Astrocyte (in vitro differentiated cells and primary cell): ENCODE results near the gene UCN2. TPM values are rescaled to one million over a fixed set of nuclear protein-coding genes. Genes with fewer than 3 reads are reported as not detected.

ENCODE experiments used
- DNase-seq: peaks from one replicate; pipeline ENCODE4 v3.0.0-alpha.2; 2010; ENCODE audit warnings: low read depth
- FAIRE-seq: peaks from 2 replicates; lab custom pipeline; 2011; peaks lifted over from hg19 to GRCh38; lab: Jason Lieb, UNC
- H2AFZ ChIP-seq: 2 replicates; pipeline ENCODE4 v1.6.0; 2012; ENCODE audit warnings: low read depth, low read length, inconsistent platforms
- H3K27ac ChIP-seq: 2 replicates; pipeline ENCODE4 v1.5.1; 2011; ENCODE audit warnings: low read depth, low read length, inconsistent platforms
- H3K27me3 ChIP-seq: 2 replicates; pipeline ENCODE4 v1.6.0; 2011; ENCODE audit warnings: low read length, inconsistent platforms; ENCODE audit not compliant: insufficient read depth
- H3K36me3 ChIP-seq: 2 replicates; pipeline ENCODE4 v1.5.1; 2011; ENCODE audit warnings: low read length, inconsistent platforms; ENCODE audit not compliant: insufficient read depth
- H3K4me1 ChIP-seq: 2 replicates; pipeline ENCODE4 v1.5.1; 2011; ENCODE audit warnings: low read length, inconsistent platforms; ENCODE audit not compliant: insufficient read depth
- H3K4me2 ChIP-seq: 2 replicates; pipeline ENCODE4 v1.6.0; 2012; ENCODE audit warnings: low read length, inconsistent platforms
- H3K4me3 ChIP-seq: 2 replicates; pipeline ENCODE4 v1.5.1; 2011; ENCODE audit warnings: low read depth, mild to moderate bottlenecking, low read length, inconsistent platforms; ENCODE audit not compliant: insufficient read depth
- H3K79me2 ChIP-seq: 2 replicates; pipeline ENCODE4 v1.6.0; 2012; ENCODE audit warnings: mild to moderate bottlenecking, low read length, inconsistent platforms; ENCODE audit not compliant: insufficient read depth
- H3K9ac ChIP-seq: 2 replicates; pipeline ENCODE4 v1.6.0; 2012; ENCODE audit warnings: mild to moderate bottlenecking, low read length, inconsistent platforms
- H3K9me3 ChIP-seq: 2 replicates; pipeline ENCODE4 v1.5.1; 2012; ENCODE audit warnings: low read depth, mild to moderate bottlenecking, low read length, inconsistent platforms; ENCODE audit not compliant: insufficient read depth
- H4K20me1 ChIP-seq: 2 replicates; pipeline ENCODE4 v1.6.0; 2012; ENCODE audit warnings: low read length, inconsistent platforms; ENCODE audit not compliant: insufficient read depth
- H3K27ac Mint-ChIP-seq: one replicate; pipeline ENCODE4 v1.8.0; 2021; ENCODE audit warnings: mild to moderate bottlenecking, mixed read lengths; ENCODE audit not compliant: unreplicated experiment
- H3K27me3 Mint-ChIP-seq: one replicate; pipeline ENCODE4 v1.8.0; 2021; ENCODE audit warnings: low read depth, mixed read lengths; ENCODE audit not compliant: unreplicated experiment
- H3K36me3 Mint-ChIP-seq: one replicate; pipeline ENCODE4 v1.8.0; 2021; ENCODE audit warnings: low read depth, mixed read lengths; ENCODE audit not compliant: unreplicated experiment
- H3K4me1 Mint-ChIP-seq: one replicate; pipeline ENCODE4 v1.8.0; 2021; ENCODE audit warnings: low read depth, mixed read lengths; ENCODE audit not compliant: unreplicated experiment
- H3K4me3 Mint-ChIP-seq: one replicate; pipeline ENCODE4 v1.8.0; 2021; ENCODE audit warnings: mild to moderate bottlenecking, moderate library complexity, mixed read lengths; ENCODE audit not compliant: unreplicated experiment
- H3K9me3 Mint-ChIP-seq: one replicate; pipeline ENCODE4 v1.8.0; 2021; ENCODE audit warnings: mild to moderate bottlenecking, mixed read lengths; ENCODE audit not compliant: unreplicated experiment
- EZH2 ChIP-seq: IDR thresholded peaks from 2 replicates; pipeline ENCODE4 v1.6.1; 2012; ENCODE audit warnings: mild to moderate bottlenecking, low read length, inconsistent platforms; ENCODE audit not compliant: insufficient read depth
- total RNA-seq: library from RNA; stranded (reverse); gene quantifications from 2 replicates; pipeline ENCODE4 v1.2.1, GENCODE V29; 2021
- TF ChIP-seq, protein P1 (sequence below): IDR thresholded peaks from 2 replicates; pipeline ENCODE4 v1.5.1; 2011; ENCODE audit warnings: low read depth, mild to moderate bottlenecking, inconsistent platforms, low read length, moderate library complexity; ENCODE audit not compliant: insufficient read depth

UCN2 gene
- total RNA-seq, 1 donor from 2014 or later: 3.3 TPM

GRCh38 chr3:48567090-48567489 lies 3.5 kb upstream of the UCN2 start:
- H3K27me3 ChIP-seq: no peaks in the 10 kb centered on the region
- H3K4me1 ChIP-seq: peaks cover 44% of the 10 kb centered on the region
- H3K4me1 Mint-ChIP-seq: peaks cover 15% of the 10 kb centered on the region
- H3K4me3 ChIP-seq: no peak overlapping the region
- no peak overlapping the region for H3K9ac ChIP-seq
- H3K27ac Mint-ChIP-seq: peak overlapping the region; percentile 69
- H3K4me3 Mint-ChIP-seq: no peak overlapping the region
- H3K36me3 Mint-ChIP-seq: peaks cover 20% of the 10 kb centered on the region
- H4K20me1 ChIP-seq: no peaks in the 10 kb centered on the region
- H3K9me3 ChIP-seq: no peaks in the 10 kb centered on the region
- H3K27me3 Mint-ChIP-seq: no peaks in the 10 kb centered on the region
- TF ChIP-seq EZH2: no peak
- TF ChIP-seq, protein P1, sequence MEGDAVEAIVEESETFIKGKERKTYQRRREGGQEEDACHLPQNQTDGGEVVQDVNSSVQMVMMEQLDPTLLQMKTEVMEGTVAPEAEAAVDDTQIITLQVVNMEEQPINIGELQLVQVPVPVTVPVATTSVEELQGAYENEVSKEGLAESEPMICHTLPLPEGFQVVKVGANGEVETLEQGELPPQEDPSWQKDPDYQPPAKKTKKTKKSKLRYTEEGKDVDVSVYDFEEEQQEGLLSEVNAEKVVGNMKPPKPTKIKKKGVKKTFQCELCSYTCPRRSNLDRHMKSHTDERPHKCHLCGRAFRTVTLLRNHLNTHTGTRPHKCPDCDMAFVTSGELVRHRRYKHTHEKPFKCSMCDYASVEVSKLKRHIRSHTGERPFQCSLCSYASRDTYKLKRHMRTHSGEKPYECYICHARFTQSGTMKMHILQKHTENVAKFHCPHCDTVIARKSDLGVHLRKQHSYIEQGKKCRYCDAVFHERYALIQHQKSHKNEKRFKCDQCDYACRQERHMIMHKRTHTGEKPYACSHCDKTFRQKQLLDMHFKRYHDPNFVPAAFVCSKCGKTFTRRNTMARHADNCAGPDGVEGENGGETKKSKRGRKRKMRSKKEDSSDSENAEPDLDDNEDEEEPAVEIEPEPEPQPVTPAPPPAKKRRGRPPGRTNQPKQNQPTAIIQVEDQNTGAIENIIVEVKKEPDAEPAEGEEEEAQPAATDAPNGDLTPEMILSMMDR: no peak
- no peak for FAIRE-seq
- no peak for DNase-seq
- H3K27ac ChIP-seq: no peak overlapping the region
- no peak overlapping the region for H2AFZ ChIP-seq
- H3K36me3 ChIP-seq: peaks cover 5% of the 10 kb centered on the region
- no peak overlapping the region for H3K4me2 ChIP-seq
- no peaks in the 10 kb centered on the region for H3K9me3 Mint-ChIP-seq
- no peaks in the 10 kb centered on the region for H3K79me2 ChIP-seq

GRCh38 chr3:48566401-48566760 lies 2.8 kb upstream of the UCN2 start:
- Mint-ChIP-seq H3K36me3 (peaks cover 19% of the 10 kb centered on the region), H3K4me3 (no peak overlapping the region), H3K27me3 (no peaks in the 10 kb centered on the region), H3K27ac (no peak overlapping the region), H3K4me1 (peaks cover 16% of the 10 kb centered on the region), H3K9me3 (no peaks in the 10 kb centered on the region)
- no peak for TF ChIP-seq EZH2
- TF ChIP-seq, protein P1: no peak
- no peak for DNase-seq
- FAIRE-seq: no peak
- Histone ChIP-seq H3K27me3 (no peaks in the 10 kb centered on the region), H2AFZ (no peak overlapping the region), H3K9ac (peak overlapping the region; percentile 9), H4K20me1 (no peaks in the 10 kb centered on the region), H3K79me2 (no peaks in the 10 kb centered on the region), H3K4me2 (peak overlapping the region; percentile 30), H3K36me3 (peaks cover 3% of the 10 kb centered on the region), H3K27ac (peak overlapping the region; percentile 20), H3K4me1 (peaks cover 50% of the 10 kb centered on the region), H3K4me3 (no peak overlapping the region), H3K9me3 (no peaks in the 10 kb centered on the region)

DNA sequence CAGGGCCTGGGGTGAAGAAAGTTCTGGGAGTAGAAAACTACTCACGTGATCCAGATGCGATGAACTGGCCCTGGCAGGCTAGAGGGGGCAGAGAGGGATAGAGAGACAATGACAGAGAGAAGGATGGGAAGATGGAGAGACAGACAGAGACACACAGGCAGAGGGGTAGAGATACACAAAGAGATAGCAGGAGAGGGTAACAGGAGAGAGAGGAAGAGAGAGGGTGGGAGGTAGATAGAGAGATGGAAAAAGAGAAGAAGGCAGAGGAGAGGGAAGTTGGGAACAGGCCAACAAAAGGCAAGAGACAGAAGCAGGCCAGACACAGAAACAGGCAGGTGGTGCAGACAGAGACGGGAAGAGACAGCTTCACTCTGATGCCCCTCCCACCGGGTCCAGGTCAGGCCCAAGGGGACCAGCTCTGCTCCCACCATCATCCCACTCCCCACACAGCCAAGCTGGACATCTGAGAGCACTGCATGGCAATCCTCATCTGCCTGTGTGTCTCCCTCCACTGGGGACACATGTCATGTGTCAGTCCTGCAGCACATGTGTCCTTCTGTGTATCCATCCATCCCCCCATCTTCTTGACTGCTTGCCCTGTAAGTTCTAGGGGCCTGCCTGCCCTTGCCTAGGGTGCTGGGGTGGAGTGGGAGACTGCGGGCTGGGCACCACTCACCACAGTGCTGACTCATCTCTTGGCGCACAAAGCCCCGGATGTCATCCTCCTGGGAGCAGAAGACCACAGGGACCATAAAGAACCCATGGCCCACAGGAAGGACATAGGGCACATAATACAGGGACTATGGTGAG lies 2.2 kb upstream of the UCN2 start:
- FAIRE-seq (no peak), DNase-seq (peak; percentile 68)
- no peaks in the 10 kb centered on the region for H3K9me3 ChIP-seq
- no peaks in the 10 kb centered on the region for H3K9me3 Mint-ChIP-seq
- no peaks in the 10 kb centered on the region for H3K27me3 ChIP-seq
- H3K27me3 Mint-ChIP-seq: no peaks in the 10 kb centered on the region
- peak overlapping the region; percentile 20 for H3K27ac ChIP-seq
- no peak overlapping the region for H3K4me3 ChIP-seq
- no peak overlapping the region for H3K4me3 Mint-ChIP-seq
- no peak overlapping the region for H3K27ac Mint-ChIP-seq
- peak overlapping the region; percentile 17 for H3K9ac ChIP-seq
- H4K20me1 ChIP-seq: no peaks in the 10 kb centered on the region
- H3K4me1 ChIP-seq: peaks cover 56% of the 10 kb centered on the region
- H2AFZ ChIP-seq: no peak overlapping the region
- H3K4me2 ChIP-seq: peak overlapping the region; percentile 30
- H3K4me1 Mint-ChIP-seq: peaks cover 21% of the 10 kb centered on the region
- TF ChIP-seq, protein P1: no peak
- no peak for TF ChIP-seq EZH2
- no peaks in the 10 kb centered on the region for H3K36me3 ChIP-seq
- H3K36me3 Mint-ChIP-seq: peaks cover 15% of the 10 kb centered on the region
- H3K79me2 ChIP-seq: no peaks in the 10 kb centered on the region
